IMR-90 (cell line): ENCODE measurements around the gene PPY. TPM values are rescaled to one million over a fixed set of nuclear protein-coding genes. Genes with fewer than 3 reads are reported as not detected.
A peak's percentile ranks its signal among the peaks of the same experiment; 100 is the strongest.

Experiments used
- ATAC-seq: fragments of 200-7000 bp; cut with Tn5 transposase; 2 replicates; pipeline ENCODE4 v1.9.1; 2020; ENCODE audit warnings: low read depth, mild to moderate bottlenecking, moderate library complexity
- BruUV-seq: library from RNA; stranded (reverse); fragments of 400-500 nt; replicated peaks from 2 replicates; lab custom pipeline; 2021; lab: Mats Ljungman, UMichigan
- CTCF ChIA-PET: fragments of 300-600 bp; formaldehyde crosslinking; extraction: SDS; loops from one replicate; lab custom pipeline; 2021; ENCODE audit warnings: antibody characterized with exemption; lab: Yijun Ruan, JAX
- POLR2A ChIA-PET: fragments of 300-600 bp; sonication (Branson Sonifier 250); formaldehyde crosslinking; loops from one replicate; lab custom pipeline; 2022; ENCODE audit warnings: antibody characterized with exemption; ENCODE audit not compliant: unreplicated experiment; lab: Charles Lee
- DNase-seq: peaks from one replicate; pipeline ENCODE4 v3.0.0; 2013
- H2AFZ ChIP-seq: replicated peaks from 2 replicates; pipeline ENCODE3; 2013; ENCODE audit warnings: low read length, mild to moderate bottlenecking; ENCODE audit not compliant: poor library complexity
- H2AK5ac ChIP-seq: 2 replicates; pipeline ENCODE4 v1.6.1; 2013; ENCODE audit warnings: low read depth, low read length, inconsistent platforms
- H2AK9ac ChIP-seq: replicated peaks from 2 replicates; pipeline ENCODE3; 2013; ENCODE audit warnings: mild to moderate bottlenecking, low read depth, low read length, moderate library complexity; ENCODE audit not compliant: poor library complexity
- H2BK120ac ChIP-seq: 2 replicates; pipeline ENCODE4 v1.6.1; 2013; ENCODE audit warnings: low read depth, low read length, inconsistent platforms
- H2BK15ac ChIP-seq: 3 replicates; pipeline ENCODE4 v1.6.1; 2013; ENCODE audit warnings: low read depth, low read length, inconsistent platforms
- H2BK20ac ChIP-seq: 2 replicates; pipeline ENCODE4 v1.6.1; 2013; ENCODE audit warnings: low read depth, mild to moderate bottlenecking, inconsistent platforms, low read length, moderate library complexity
- H2BK5ac ChIP-seq: 2 replicates; pipeline ENCODE4 v1.6.1; 2013; ENCODE audit warnings: mild to moderate bottlenecking, low read depth, low read length, inconsistent platforms; ENCODE audit not compliant: poor library complexity, severe bottlenecking
- H3K14ac ChIP-seq: replicated peaks from 2 replicates; pipeline ENCODE4 v1.6.1; 2013; ENCODE audit warnings: low read depth, low read length, inconsistent platforms
- H3K18ac ChIP-seq: 2 replicates; pipeline ENCODE4 v1.6.1; 2013; ENCODE audit warnings: low read depth, low read length, control low read depth
- H3K23ac ChIP-seq: 2 replicates; pipeline ENCODE4 v1.6.1; 2013; ENCODE audit warnings: low read depth, low read length, inconsistent platforms
- H3K27ac ChIP-seq: 2 replicates; pipeline ENCODE4 v1.5.1; 2013; ENCODE audit warnings: mild to moderate bottlenecking, control low read depth, low read length; ENCODE audit not compliant: insufficient read depth
- H3K27me3 ChIP-seq: 2 replicates; pipeline ENCODE4 v1.6.1; 2013; ENCODE audit warnings: low read length; ENCODE audit not compliant: control insufficient read depth, insufficient read depth
- H3K36me3 ChIP-seq: 2 replicates; pipeline ENCODE4 v1.6.1; 2013; ENCODE audit warnings: low read length, mixed read lengths; ENCODE audit not compliant: control insufficient read depth, insufficient read depth
- H3K4ac ChIP-seq: 2 replicates; pipeline ENCODE4 v1.6.1; 2013; ENCODE audit warnings: low read depth, low read length, inconsistent platforms
- H3K4me1 ChIP-seq: 2 replicates; pipeline ENCODE4 v1.6.1; 2013; ENCODE audit warnings: low read length, mixed read lengths; ENCODE audit not compliant: control insufficient read depth, insufficient read depth
- H3K4me2 ChIP-seq: 2 replicates; pipeline ENCODE4 v1.6.1; 2013; ENCODE audit warnings: low read depth, mild to moderate bottlenecking, control low read depth, low read length, moderate library complexity
- H3K4me3 ChIP-seq: 2 replicates; pipeline ENCODE4 v1.5.1; 2013; ENCODE audit warnings: low read depth, mild to moderate bottlenecking, control low read depth, low read length, moderate library complexity; ENCODE audit not compliant: insufficient read depth
- H3K56ac ChIP-seq: 2 replicates; pipeline ENCODE4 v1.6.1; 2013; ENCODE audit warnings: low read length, inconsistent platforms; ENCODE audit not compliant: insufficient read depth; ENCODE audit errors: extremely low read depth
- H3K79me1 ChIP-seq, 2 experiments: 2 replicates each; pipeline ENCODE4 v1.6.1; 2013; ENCODE audit warnings: low read length in 2 of 2, inconsistent platforms in 1 of 2, low read depth in 1 of 2
- H3K9ac ChIP-seq: 2 replicates; pipeline ENCODE4 v1.6.1; 2013; ENCODE audit warnings: low read depth, low read length, control low read depth
- H3K9me1 ChIP-seq: 2 replicates; pipeline ENCODE4 v1.6.1; 2013; ENCODE audit warnings: low read length, inconsistent platforms; ENCODE audit not compliant: insufficient read depth
- H3K9me3 ChIP-seq: 2 replicates; pipeline ENCODE4 v1.6.1; 2013; ENCODE audit warnings: low read length; ENCODE audit not compliant: control insufficient read depth, insufficient read depth
- H4K20me1 ChIP-seq: 2 replicates; pipeline ENCODE4 v1.6.1; 2013; ENCODE audit warnings: low read length, inconsistent platforms; ENCODE audit not compliant: insufficient read depth
- H4K5ac ChIP-seq: 2 replicates; pipeline ENCODE4 v1.6.1; 2013; ENCODE audit warnings: mild to moderate bottlenecking, low read depth, low read length, control low read depth
- H4K8ac ChIP-seq, 2 experiments: 2 replicates each; pipeline ENCODE4 v1.6.1; 2013; ENCODE audit warnings: low read depth in 2 of 2, low read length in 2 of 2, control low read depth in 1 of 2, inconsistent platforms in 1 of 2
- H4K91ac ChIP-seq: 2 replicates; pipeline ENCODE4 v1.6.1; 2013; ENCODE audit warnings: low read depth, low read length, inconsistent platforms; ENCODE audit not compliant: insufficient read depth
- BHLHE40 ChIP-seq: fragments of 150-350 bp; IDR thresholded peaks from 2 replicates; pipeline ENCODE4 v1.6.1; 2016; ENCODE audit warnings: mild to moderate bottlenecking, low read depth, low read length
- CEBPB ChIP-seq: IDR thresholded peaks from 2 replicates; pipeline ENCODE4 v1.6.1; 2012; ENCODE audit warnings: low read depth, low read length, improper control_type of control experiment
- CHD1 ChIP-seq: IDR thresholded peaks from 2 replicates; pipeline ENCODE4 v1.6.1; 2012; ENCODE audit warnings: low read depth, low read length, improper control_type of control experiment
- FOS ChIP-seq: fragments of 150-350 bp; IDR thresholded peaks from 2 replicates; pipeline ENCODE4 v1.6.1; 2016; ENCODE audit warnings: low read depth, low read length
- MAFK ChIP-seq: IDR thresholded peaks from 2 replicates; pipeline ENCODE4 v1.6.1; 2012; ENCODE audit warnings: low read depth, low read length, improper control_type of control experiment
- MAZ ChIP-seq: IDR thresholded peaks from 2 replicates; pipeline ENCODE4 v1.6.1; 2012; ENCODE audit warnings: low read depth, mild to moderate bottlenecking, low read length, improper control_type of control experiment, moderate library complexity, borderline replicate concordance
- MXI1 ChIP-seq: IDR thresholded peaks from 2 replicates; pipeline ENCODE4 v1.6.1; 2012; ENCODE audit warnings: low read depth, mild to moderate bottlenecking, low read length, moderate library complexity, borderline replicate concordance
- NFE2L2 ChIP-seq: fragments of 150-350 bp; IDR thresholded peaks from 2 replicates; pipeline ENCODE4 v1.6.1; 2016; ENCODE audit warnings: low read depth, mild to moderate bottlenecking, low read length
- POLR2A ChIP-seq: IDR thresholded peaks from 2 replicates; pipeline ENCODE4 v1.6.1; 2012; ENCODE audit warnings: mild to moderate bottlenecking, low read depth, low read length
- RAD21 ChIP-seq: IDR thresholded peaks from 2 replicates; pipeline ENCODE4 v1.6.1; 2012; ENCODE audit warnings: low read length, improper control_type of control experiment
- RCOR1 ChIP-seq: IDR thresholded peaks from 2 replicates; pipeline ENCODE4 v1.6.1; 2012; ENCODE audit warnings: mild to moderate bottlenecking, low read length, improper control_type of control experiment; ENCODE audit not compliant: insufficient replicate concordance
- RFX5 ChIP-seq: IDR thresholded peaks from 2 replicates; pipeline ENCODE4 v1.8.0; 2012; ENCODE audit warnings: low read depth, mild to moderate bottlenecking, low read length, moderate library complexity
- SMC3 ChIP-seq: fragments of 150-350 bp; IDR thresholded peaks from 2 replicates; pipeline ENCODE4 v1.6.1; 2016; ENCODE audit warnings: low read depth, mild to moderate bottlenecking, antibody characterized with exemption, low read length, moderate library complexity
- WGBS, 2 experiments: methylation state at CpG; one replicate each; pipeline versions ENCODE4 v1.1.5 to v1.1.7; 2013; ENCODE audit warnings: missing lambda C conversion rate in 2 of 2; ENCODE audit not compliant: insufficient read length in 1 of 2; ENCODE audit errors: extremely low coverage in 2 of 2; 5-methylcytosine and 5-hydroxymethylcytosine counted together
- dilution Hi-C: fragments of 300-500 bp; cut with HindIII; formaldehyde crosslinking; loops from one replicate; pipeline ENCODE4 v1.14.3; 2018; ENCODE audit warnings: low sequenced_read_pairs; ENCODE audit not compliant: unreplicated experiment
- in situ Hi-C: fragments of 300-500 bp; cut with MboI; formaldehyde crosslinking; loops from 3 replicates; pipeline ENCODE4 v1.14.3; 2019; ENCODE audit warnings: low sequenced_read_pairs, inconsistent platforms, mixed read lengths
- intact Hi-C: fragments of 100-400 bp; cut with micrococcal nuclease; formaldehyde crosslinking; loops from 2 replicates; pipeline ENCODE4 v1.10.0; 2022
- polyA plus RNA-seq, 3 experiments: library from polyadenylated mRNA; depleted of rRNA; stranded (reverse); fragments of >200 nt; gene quantifications; 2 replicates each; pipeline ENCODE4 v1.2.3, GENCODE V29; 2012; ENCODE audit warnings: low replicate concordance in 1 of 3
- total RNA-seq: library from RNA; depleted of rRNA; stranded (reverse); fragments of >200 nt; gene quantifications from 2 replicates; pipeline ENCODE4 v1.2.3, GENCODE V29; 2012
- TF ChIP-seq, protein P1 (sequence below): fragments of 150-350 bp; IDR thresholded peaks from 2 replicates; pipeline ENCODE4 v1.6.1; 2017; ENCODE audit warnings: mild to moderate bottlenecking, antibody characterized with exemption, low read length, low read depth
- TF ChIP-seq, protein P2 (sequence below): fragments of 150-350 bp; IDR thresholded peaks from 2 replicates; pipeline ENCODE4 v1.6.1; 2016; ENCODE audit warnings: low read depth, mild to moderate bottlenecking, low read length, moderate library complexity, borderline replicate concordance
- TF ChIP-seq, protein P3 (sequence below): conservative IDR thresholded peaks from 2 replicates; pipeline ENCODE4 v1.5.1; 2012; ENCODE audit warnings: mild to moderate bottlenecking, low read depth, low read length, improper control_type of control experiment

PPY gene
- total and polyA plus RNA-seq, 2 of the 4 experiments (the other 2 are of a cell fraction), result not detected

DNA sequence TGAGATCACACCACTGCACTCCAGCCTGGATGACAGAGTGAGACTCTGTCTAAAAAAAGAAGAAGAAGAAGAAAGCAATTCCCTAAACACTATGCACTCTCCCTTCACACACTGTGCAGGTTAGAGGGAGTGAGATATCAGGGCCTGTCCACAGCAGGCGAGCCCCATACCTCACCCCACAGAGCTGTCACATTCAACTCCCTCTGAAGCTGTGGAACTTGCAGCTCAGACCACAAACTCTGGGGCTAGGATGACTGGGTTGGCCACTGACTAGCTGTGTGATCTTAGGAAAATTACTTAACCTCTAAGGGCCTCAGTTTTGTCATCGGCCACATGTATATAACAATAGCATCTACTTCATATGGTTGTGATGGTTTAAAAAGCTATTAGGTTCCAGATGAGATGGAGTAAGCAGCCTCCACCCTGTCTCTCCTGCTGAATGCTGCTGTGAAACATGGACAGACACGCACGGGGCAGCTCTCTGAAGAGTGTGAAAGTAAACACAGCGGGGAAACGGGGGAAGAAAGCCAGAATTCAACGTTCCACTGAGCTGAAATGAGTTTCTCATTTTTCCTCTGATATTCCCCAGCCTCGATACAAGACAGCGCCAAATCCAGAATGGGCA is 25.1 kb upstream of the PPY start:
- Histone ChIP-seq H2AK9ac (no peak overlapping the region), H3K9ac (no peak overlapping the region), H3K14ac (no peak overlapping the region), H2BK5ac (no peak overlapping the region), H4K91ac (no peak overlapping the region), H2AFZ (no peak overlapping the region), H3K27ac (no peak overlapping the region), H2BK20ac (no peak overlapping the region), H2BK120ac (no peak overlapping the region), H3K23ac (no peak overlapping the region), H3K4me3 (no peak overlapping the region), H3K4ac (no peak overlapping the region), H3K4me2 (peak overlapping the region; percentile 58), H3K79me1 (no peaks in the 10 kb centered on the region), H4K20me1 (no peaks in the 10 kb centered on the region; the same call in 1 of the 2 replicates), H2BK15ac (no peak overlapping the region), H3K36me3 (no peaks in the 10 kb centered on the region), H3K9me1 (no peaks in the 10 kb centered on the region), H3K56ac (no peak overlapping the region), H3K27me3 (peaks cover 36% of the 10 kb centered on the region), H3K18ac (no peak overlapping the region), H4K8ac (no peak overlapping the region), H3K4me1 (no peaks in the 10 kb centered on the region), H4K5ac (no peak overlapping the region), H2AK5ac (no peak overlapping the region), H3K9me3 (no peaks in the 10 kb centered on the region)
- in situ Hi-C loops, result no loop called here
- intact Hi-C loops, result no loop called here
- no TSS peak for BruUV-seq
- ChIA-PET CTCF (interaction anchor here (0.6 to 1.2 kb wide), 3 partner anchors 9 to 133 kb away, joined by 3 read pairs; no protein-coding TSS in a partner anchor), POLR2A (no interaction called here)
- 0% methylated on average over 2 of the region's 9 CpGs; no CpG with 5 or more reads in 1 of the 2 experiments for WGBS, 2 experiments
- peak; percentile 69 for ATAC-seq
- DNase-seq, result no peak
- TF ChIP-seq, protein P1, sequence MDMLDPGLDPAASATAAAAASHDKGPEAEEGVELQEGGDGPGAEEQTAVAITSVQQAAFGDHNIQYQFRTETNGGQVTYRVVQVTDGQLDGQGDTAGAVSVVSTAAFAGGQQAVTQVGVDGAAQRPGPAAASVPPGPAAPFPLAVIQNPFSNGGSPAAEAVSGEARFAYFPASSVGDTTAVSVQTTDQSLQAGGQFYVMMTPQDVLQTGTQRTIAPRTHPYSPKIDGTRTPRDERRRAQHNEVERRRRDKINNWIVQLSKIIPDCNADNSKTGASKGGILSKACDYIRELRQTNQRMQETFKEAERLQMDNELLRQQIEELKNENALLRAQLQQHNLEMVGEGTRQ, result no peak
- TF ChIP-seq MXI1 (no peak), RAD21 (no peak), MAFK (no peak), RFX5 (no peak), SMC3 (no peak), CHD1 (no peak), MAZ (no peak), BHLHE40 (no peak), RCOR1 (no peak), CEBPB (no peak), POLR2A (no peak), NFE2L2 (no peak), FOS (no peak)
- TF ChIP-seq, protein P2, sequence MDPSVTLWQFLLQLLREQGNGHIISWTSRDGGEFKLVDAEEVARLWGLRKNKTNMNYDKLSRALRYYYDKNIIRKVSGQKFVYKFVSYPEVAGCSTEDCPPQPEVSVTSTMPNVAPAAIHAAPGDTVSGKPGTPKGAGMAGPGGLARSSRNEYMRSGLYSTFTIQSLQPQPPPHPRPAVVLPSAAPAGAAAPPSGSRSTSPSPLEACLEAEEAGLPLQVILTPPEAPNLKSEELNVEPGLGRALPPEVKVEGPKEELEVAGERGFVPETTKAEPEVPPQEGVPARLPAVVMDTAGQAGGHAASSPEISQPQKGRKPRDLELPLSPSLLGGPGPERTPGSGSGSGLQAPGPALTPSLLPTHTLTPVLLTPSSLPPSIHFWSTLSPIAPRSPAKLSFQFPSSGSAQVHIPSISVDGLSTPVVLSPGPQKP, result no peak
- TF ChIP-seq, protein P3, sequence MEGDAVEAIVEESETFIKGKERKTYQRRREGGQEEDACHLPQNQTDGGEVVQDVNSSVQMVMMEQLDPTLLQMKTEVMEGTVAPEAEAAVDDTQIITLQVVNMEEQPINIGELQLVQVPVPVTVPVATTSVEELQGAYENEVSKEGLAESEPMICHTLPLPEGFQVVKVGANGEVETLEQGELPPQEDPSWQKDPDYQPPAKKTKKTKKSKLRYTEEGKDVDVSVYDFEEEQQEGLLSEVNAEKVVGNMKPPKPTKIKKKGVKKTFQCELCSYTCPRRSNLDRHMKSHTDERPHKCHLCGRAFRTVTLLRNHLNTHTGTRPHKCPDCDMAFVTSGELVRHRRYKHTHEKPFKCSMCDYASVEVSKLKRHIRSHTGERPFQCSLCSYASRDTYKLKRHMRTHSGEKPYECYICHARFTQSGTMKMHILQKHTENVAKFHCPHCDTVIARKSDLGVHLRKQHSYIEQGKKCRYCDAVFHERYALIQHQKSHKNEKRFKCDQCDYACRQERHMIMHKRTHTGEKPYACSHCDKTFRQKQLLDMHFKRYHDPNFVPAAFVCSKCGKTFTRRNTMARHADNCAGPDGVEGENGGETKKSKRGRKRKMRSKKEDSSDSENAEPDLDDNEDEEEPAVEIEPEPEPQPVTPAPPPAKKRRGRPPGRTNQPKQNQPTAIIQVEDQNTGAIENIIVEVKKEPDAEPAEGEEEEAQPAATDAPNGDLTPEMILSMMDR, result no peak
- dilution Hi-C loops, result no loop called here
